ENCODE measurements around the gene SLC5A1.

DNA sequence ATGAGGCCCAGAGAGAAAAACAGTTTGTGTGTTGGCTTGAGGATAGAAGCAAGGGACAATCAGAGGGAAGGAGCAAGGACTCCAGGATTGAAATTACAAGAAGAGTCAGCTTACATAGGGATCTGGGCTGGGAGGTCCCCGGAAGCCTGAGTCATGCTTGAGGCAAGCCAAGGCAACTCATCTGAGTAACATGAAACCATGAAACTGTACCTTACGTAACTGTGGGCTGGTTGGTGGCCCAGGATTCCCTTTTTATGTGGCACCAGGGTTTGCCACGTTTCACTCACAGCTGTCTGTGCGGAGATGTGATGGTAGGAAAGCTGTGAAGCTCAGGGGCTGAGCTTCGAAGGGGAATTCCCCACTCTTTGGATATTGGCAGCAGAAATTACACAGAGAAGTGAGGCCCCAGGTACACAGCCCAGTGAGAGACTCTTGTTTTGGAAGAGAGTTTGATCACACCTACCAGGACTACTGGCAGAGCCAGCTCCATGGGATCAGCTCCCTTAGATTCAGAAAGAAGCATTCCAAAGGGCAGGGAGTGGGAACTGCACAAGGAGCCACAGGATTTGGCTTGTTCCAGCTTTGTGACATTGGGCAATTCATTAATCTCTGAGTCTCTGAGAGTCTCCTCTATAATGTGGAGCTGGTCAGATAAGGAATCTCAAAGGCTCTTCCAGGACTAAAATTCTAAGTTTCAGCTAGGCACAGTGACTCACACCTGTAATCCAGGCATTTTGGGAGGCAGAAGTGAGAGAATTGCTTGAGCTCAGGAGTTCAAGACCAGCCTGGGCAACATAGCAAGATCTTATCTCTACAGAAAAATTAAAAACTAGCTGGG lies 7.8 kb downstream of the SLC5A1 start:
- TF ChIP-seq, protein P1, sequence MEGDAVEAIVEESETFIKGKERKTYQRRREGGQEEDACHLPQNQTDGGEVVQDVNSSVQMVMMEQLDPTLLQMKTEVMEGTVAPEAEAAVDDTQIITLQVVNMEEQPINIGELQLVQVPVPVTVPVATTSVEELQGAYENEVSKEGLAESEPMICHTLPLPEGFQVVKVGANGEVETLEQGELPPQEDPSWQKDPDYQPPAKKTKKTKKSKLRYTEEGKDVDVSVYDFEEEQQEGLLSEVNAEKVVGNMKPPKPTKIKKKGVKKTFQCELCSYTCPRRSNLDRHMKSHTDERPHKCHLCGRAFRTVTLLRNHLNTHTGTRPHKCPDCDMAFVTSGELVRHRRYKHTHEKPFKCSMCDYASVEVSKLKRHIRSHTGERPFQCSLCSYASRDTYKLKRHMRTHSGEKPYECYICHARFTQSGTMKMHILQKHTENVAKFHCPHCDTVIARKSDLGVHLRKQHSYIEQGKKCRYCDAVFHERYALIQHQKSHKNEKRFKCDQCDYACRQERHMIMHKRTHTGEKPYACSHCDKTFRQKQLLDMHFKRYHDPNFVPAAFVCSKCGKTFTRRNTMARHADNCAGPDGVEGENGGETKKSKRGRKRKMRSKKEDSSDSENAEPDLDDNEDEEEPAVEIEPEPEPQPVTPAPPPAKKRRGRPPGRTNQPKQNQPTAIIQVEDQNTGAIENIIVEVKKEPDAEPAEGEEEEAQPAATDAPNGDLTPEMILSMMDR (IDR thresholded peaks at IDR 0.05; ENCODE audit: low read length), result no peak
- TF ChIP-seq EZH2 (optimal IDR thresholded peaks at IDR 0.05; ENCODE audit: low read depth, low read length), result no peak

Data from MM.1S (cell line).